GM10847 (cell line): Measurements from ENCODE around the gene TAX1BP3.

Source experiments
- POLR2A ChIP-seq: IDR thresholded peaks from 2 replicates; pipeline ENCODE4 v1.6.1; 2011; ENCODE audit not compliant: insufficient read length; ENCODE audit errors: extremely low read depth

Gene TAX1BP3

GRCh38 chr17:3666516-3666915, 1.9 kb downstream of the TAX1BP3 start:
- no peak for TF ChIP-seq POLR2A

GRCh38 chr17:3665834-3666233, 2.5 kb downstream of the TAX1BP3 start:
- no peak for TF ChIP-seq POLR2A

DNA sequence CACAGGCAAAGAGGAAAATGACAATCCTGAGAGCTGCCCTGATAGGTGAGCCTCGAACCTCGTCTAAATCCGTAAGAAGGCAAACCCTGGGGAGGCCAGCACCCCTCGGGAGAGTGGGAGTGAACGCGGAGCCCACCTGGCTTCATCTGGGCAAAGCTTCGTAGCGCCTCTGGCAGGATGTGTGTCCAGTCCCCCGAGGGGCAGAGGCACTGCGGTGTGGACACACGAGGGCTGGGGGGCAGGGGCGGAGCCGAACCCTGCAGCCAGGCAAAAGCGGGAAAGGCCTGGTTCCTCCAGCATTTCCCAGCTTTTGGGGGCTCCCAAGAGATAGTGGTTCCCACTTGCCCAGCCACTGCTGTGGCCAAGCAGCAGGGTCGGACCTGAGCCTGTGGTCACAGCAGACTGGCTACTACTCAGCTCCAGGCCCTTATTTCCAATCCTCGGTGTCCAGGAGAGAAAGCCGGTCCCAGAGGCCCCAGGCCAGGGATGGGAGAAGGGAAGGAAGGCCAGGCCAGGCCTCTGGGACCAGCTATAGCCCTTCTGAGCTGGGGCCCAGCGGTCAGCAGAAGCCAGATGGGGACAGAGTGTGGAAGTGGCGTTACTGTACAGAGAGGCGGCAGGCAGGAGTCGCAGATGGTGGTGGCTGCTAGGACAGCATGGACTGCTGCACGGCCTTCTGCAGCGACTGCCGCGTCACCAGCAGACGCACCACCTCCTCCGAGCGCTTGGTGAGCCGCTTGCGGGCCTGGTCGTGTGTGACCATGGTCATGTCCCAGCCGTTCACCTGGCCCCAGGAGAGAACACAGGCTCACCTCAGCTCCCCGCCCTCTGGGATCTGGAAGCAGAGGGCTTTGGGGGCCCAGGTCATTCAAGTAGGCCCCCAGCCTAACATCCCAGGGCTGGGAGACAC, 5.0 kb downstream of the TAX1BP3 start:
- no peak for TF ChIP-seq POLR2A

- no peak for TF ChIP-seq POLR2A
Observed at GRCh38 chr17:3660311-3660891, 8.0 kb downstream of the TAX1BP3 start.

DNA sequence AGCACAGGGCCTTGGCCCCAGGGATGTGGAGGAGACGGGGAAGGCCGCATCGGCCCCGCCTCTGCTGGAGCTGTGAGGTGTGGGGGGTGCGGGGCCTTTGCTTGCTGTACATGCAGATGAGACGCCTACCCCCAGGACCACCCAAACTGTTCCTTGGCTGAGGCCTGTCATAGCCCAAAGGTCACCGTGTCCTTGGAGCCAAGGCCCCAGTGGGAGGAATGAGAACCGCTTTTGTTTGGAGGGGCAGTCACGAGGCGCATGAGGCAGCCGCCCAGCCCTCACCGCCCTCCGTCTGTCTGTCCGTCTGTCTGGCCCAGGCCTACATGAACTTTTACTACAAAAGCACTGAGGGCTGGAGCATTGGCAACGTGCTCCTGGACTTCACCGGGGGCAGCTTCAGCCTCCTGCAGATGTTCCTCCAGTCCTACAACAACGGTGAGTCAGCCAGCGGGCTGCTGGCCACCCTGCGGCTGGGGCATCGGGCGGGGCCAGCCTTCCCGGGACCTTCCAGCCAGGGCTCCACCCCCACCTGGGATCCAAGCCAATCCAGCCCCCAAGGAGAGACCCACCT, 8.8 kb downstream of the TAX1BP3 start:
- no peak for TF ChIP-seq POLR2A

DNA sequence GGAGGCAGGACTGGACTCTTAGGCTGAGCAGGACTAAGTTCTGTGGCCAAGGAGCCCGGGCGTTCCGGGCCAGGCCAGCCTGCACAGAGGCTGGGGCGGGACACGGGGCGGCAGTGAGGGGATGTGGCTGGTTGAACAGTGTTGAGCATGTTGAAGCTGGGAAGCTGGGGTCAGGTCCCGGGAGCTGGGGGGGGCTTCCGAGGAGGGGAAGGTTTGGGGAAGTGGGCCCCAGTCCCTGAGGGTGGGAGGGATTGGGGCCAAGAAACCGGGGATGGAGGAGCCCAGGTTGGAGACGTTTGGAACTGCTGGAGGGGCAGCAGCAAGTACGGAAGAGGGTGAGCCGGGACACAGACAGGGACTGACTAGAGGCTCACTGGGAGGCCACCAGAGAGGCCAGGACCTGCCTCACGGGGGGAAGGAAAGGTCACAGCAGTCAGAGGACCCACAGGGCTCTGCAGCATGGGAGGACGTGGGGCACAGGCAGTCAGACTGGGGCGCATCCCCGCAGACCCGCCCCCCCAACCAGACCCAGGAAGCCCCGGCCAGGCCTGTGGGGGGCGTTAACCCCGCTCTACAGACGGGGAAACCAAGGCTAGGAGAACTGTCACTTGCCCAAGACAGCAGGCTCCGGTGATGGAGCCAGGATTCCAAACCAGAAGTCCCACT, 9.5 kb downstream of the TAX1BP3 start:
- TF ChIP-seq POLR2A: no peak

- TF ChIP-seq POLR2A: no peak
Observed at GRCh38 chr17:3657874-3658783, 10.2 kb downstream of the TAX1BP3 start.

DNA sequence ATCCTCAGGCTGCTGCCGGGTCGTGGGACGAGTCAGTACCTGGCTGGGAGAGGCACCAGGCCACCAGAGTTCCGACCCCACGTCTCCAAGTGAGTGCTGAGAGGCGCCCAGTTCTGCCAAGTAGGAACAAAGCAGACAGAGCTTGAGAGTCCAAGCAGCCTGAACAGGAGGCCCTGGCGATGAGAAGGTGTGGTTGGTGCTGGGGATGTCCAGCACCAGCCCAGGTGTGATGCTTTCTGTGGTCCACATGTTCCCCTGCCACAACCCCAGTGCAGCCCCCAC, 10.8 kb downstream of the TAX1BP3 start:
- no peak for TF ChIP-seq POLR2A

DNA sequence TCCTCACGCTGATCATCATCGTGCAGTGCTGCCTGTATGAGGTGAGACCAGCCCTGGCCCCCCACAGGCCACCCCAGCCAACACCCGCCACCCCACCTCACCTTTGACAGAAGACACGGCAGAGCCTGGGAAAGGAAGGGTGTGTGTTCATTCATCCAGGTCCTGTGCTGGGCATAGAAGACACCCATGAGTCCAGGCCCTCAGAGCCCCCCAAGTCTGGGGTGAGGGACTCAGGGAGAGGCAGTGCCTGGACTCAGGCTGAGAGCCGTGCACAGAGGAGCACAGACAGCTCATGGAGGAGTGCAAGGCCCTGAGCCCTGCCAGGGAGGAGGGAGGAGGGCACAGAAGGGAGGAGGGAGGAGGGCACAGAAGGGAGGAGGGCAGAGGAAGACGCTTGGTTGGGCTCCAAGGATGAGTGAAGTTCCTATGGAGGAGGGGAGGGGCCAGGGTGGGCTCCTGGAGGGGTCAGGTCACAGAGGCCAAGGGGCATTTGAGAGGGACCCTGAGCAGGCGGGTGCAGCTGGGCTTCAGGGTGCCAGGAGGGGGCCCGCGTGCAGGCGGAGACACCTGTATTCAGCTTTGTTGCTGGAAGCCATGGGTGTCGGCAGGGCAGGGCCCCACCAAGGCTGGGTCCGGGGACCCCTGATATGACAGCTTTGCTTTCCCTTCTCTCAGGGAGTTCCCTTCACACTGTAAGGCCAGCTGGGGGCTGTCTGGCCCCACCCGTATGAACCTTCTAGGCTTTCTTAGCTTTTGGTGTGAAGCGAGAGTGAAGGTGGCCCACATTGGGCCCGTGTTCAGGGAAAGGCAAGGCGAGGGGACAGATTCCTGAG, 11.4 kb downstream of the TAX1BP3 start:
- TF ChIP-seq POLR2A: no peak

DNA sequence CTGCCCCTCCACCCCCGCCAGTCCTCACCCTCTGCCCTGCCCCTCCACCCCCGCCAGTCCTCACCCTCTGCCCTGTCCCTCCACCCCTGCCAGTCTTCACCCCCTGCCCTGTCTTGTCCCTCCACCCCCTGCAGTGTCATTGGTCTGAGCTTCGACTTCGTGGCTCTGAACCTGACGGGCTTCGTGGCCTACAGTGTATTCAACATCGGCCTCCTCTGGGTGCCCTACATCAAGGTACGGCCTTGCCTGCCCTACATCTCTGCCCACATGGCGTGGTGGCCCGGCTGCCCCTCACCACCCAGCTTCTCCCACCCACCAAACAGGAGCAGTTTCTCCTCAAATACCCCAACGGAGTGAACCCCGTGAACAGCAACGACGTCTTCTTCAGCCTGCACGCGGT, 12.0 kb downstream of the TAX1BP3 start:
- no peak for TF ChIP-seq POLR2A

- TF ChIP-seq POLR2A: no peak
Observed at GRCh38 chr17:3655766-3656165, 12.6 kb downstream of the TAX1BP3 start.

DNA sequence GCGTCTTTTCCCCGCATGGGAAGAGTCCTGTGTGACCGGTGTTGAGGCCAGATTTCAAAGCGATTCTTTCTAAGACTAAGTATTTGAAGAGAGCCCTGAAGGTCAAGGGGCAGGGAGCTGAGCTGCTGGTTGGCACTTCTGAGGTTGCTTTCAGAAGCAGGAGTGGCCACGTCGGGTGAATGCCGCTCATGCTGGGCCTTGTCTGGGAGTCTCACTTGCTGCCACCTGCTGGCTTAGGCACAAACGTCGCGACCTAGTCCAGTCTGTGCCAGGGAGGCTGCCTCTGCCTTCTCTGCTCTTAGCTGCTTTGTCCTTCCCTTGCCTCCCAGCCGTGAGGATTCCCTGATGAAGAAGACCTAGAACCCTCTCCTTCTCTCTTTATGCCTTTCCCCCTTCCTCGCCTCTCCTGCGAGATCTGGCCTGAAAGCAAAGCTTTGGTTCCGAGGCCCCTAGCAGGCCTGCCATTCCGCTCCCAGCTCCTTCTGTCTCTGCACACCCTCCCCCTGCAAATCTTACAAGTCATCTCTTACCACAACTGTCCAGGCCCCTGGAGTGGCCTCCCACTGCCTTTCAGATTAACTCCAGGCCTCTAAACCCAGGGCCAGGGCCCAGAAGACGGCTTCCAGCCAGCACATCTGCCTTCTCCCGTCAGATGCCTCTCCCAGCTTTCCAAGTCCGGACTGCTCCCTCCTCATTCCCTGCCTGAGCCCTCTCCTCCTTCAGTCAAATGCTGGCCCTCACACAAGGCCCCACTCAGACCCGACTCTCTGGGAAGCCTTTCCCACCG, 20.4 kb downstream of the TAX1BP3 start:
- TF ChIP-seq POLR2A: no peak

GRCh38 chr17:3647251-3647650, 21.1 kb downstream of the TAX1BP3 start:
- TF ChIP-seq POLR2A: no peak
